AG08396 (cell line): Measurements from ENCODE around the gene DBP.
A peak's percentile ranks its signal among the peaks of the same experiment; 100 is the strongest.
"Not testable (repeated sequence)": the region's sequence is repeated elsewhere in the genome, so short reads cannot be mapped to it uniquely, and the experiment has no call there.

Experiments
- DNase-seq: peaks from one replicate; pipeline ENCODE4 v3.0.0; 2012; ENCODE audit warnings: low spot score, mixed read lengths

Gene DBP

DNA sequence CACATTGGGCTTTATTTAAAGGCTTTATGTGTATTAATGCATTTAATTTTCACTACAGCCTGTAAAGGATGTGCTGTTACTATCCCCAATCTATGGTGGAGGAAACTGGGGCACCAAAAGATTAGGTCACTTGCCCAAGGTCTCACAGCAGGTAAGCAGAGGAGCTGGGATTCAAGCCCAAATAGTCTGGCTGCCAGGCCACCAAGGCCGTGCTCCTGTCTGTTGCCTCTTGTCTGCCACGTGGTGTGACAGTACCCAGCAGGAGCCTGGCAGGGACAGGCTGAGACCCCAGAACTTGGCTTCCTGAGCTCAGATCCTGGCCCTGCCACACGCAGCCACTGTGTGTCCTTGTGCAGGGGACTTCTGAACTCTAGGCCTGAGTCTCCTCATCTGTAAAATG is 31.2 kb upstream of the DBP start:
- no peak for DNase-seq

DNA sequence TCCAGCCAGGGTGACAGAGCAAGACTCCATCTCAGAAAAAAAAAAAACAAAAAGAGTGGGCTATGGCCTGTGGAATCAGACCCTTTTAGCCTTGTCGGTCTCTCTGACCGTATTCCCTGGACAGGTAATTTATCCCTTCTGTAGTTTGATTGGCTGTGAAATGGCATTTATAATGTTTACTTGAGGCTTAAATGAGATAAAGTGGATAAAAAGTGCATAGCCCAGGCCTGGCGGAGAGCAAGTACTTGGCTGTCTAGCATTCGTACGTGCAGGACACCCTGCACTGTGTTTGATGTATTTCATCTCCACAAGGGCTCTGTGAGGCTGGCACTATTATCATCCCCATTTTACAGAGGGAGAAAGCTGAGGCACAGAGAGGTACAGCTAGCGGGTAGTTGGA is 28.6 kb upstream of the DBP start:
- no peak for DNase-seq

DNA sequence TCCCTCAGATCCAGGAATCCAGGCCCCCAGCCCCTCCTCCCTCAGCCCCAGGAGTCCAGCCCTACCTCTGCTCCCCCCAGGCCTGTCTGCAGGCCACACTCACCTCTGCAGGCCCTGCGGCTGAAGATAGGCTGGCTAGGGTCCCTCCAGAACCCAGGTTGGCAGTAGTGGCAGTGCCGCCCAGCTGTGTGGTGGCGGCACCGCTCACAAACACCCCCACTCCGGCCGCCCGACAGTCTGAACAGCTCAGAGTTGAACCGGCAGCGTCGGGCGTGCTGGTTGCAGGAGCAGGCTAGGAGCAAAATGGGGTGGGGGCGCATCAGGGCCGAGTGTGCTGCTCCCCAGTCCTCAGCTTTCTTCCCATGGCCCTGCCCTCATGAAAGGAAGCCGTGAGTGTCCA is 27.3 kb upstream of the DBP start:
- DNase-seq, result no peak

DNA sequence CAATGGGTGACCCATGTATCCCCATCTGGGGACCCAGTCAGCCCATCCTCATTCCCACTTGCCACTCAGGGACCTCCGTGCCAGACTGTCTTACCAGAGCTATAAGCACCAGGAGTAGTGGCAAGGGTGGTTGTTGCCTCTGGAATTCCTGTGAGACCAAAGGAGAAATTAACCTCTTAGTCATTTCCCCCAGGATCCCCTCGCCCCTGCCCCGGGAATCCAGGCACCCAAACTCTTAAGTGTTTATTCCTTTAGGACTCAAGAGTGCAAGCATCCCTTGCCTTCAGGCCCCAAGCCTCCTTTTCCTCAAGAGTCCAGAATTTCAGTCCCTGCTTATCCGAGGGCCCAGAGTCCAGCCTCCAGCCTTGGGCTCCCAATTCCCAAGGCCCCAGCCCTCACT is 26.5 kb upstream of the DBP start:
- DNase-seq, result no peak

DNA sequence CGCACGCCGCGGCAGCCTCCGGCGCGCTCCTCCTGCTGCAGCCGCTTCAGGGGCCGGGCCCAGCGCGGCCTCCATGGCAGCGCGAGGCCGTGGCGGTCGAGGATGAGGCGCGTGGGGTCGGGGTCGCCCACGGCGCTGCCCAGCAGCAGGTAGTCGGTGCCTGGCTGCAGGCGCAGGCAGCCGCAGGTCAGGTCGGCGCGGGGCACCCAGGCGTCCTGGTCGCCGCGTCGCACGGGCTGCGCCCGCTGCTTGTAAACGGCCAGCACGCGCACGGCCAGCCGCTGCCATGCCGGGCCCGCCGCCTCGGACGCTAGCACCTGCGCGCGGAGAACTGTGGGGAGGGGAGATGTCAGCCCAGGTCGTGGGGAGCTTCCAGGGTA is 24.5 kb upstream of the DBP start:
- DNase-seq, result no peak

DNA sequence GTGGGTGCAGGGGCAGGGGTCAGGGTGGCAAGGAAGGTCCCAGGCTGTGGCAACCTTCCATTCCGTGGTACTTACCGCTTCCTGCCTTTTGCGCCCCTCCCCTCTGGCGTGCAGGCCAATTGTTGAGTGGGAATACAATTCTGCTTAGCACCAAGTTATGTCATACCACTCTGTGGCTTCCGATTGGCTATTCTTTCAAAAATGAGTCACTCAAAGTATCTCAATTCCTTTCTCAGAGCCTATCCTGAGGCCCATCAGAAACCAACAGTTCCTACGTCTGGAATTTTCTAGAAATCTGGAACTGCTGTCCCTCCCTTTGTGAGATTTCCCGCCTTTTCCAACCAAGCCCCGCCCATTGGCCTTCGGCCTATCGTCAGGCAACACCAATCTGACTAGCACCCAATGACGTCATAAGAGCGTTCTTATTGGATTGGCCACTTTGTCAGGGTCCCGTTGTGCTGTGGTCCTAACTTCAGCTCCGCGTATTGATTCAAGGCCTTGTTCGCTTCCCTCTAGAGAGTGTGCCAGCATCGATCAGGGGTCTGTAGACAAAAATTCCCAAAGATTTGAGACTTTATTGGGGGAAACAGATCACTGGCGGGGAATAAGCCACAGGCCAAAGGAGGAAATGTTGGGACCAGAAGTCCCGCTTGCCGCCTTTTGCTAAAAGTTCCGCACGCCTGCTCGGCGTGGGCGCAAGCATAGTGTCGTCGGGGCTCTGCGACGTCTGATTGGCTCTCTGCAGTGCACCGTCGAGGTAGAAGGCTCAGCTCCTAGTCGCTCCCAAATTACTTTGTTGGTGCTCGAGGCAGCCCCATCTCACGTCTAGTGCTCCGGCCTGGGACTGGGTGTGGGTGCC is 23.9 kb upstream of the DBP start:
- peak; percentile 93 for DNase-seq

DNA sequence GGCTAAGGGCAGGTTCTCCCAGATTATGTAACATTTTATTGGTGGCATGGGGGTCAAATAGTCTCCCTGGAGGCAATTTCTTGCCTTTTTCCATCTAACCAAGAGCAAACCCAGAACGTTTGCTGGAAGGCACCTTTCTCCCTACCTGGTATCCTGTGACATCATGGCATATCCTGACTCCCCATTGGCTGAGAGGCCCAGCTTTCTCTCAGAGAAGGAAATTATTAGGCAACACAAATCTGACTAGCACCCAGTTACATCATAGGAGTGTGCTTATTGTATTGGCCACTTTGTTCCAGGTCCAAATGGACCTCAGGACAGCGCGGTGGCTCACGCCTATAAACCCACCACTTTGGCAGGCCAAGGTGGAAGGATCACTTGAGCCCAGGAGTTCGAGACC is 22.6 kb upstream of the DBP start:
- no peak for DNase-seq

DNA sequence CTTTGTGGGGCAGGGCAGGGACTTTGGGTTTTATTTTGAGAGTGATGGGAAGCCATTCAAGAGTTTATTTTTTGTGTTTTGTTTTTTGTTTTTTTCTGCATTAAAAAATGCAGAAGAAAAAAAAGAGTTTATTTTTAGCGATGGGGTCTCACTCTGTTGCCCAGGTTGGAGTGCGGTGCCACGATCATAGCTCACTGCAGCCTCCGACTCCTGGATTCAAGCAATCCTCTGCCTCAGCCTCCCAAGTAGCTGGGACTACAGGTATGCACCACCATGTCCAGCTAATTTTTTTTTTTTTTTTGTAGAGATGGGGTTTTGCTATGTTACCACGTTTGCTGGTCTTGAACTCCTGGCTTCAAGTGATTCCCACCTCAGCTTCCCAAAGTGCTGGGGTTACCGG is 21.3 kb upstream of the DBP start:
- DNase-seq, result no peak

DNA sequence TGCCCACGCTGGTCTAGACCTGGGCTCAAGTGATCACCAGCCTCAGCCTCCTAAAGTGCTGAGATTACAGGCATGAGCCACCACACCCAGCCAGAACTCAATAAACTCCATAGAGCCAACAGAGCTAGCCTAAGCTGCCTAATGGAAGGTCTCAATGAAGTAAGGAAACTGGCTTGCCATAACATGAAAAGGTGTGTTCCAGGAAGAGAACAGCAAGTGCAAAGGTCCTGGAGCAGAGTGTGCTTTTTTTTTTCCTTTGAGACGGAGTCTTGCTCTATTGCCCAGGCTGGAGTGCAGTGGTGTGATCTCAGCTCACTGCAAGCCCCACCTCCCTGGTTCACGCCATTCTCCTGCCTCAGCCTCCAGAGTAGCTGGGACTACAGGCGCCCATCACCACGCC is 20.6 kb upstream of the DBP start:
- DNase-seq, result not testable (repeated sequence)

DNA sequence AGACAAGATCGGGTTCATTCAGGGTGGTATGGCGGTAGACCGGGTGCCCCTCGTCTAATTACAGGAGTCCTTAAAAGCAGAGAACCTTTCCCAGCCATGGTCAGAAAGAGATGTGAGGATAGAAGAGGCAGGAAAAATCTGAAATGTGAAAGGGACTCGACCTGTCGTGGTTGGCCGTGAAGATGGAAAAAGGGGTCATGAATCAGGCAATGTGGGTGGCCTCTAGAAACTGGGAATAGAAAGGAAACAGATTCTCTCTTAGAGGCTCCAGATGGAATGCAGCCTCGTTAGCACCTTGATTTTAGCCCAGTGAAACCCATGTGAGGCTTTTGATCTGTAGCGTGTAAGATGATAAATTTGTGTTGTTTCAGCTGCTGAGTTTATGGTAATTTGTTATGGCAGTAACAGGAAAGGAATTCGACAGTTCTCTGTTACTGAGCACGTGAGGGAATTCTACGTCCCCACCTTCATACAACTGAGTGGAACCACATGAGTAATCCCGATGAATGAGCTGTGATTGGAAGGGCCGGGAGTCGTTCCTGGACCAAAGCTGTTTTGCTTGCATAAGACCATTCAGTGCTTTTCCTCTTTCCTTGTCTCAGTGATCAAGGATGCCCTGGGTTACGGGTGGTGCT is 19.8 kb upstream of the DBP start:
- DNase-seq, result peak; percentile 89

DNA sequence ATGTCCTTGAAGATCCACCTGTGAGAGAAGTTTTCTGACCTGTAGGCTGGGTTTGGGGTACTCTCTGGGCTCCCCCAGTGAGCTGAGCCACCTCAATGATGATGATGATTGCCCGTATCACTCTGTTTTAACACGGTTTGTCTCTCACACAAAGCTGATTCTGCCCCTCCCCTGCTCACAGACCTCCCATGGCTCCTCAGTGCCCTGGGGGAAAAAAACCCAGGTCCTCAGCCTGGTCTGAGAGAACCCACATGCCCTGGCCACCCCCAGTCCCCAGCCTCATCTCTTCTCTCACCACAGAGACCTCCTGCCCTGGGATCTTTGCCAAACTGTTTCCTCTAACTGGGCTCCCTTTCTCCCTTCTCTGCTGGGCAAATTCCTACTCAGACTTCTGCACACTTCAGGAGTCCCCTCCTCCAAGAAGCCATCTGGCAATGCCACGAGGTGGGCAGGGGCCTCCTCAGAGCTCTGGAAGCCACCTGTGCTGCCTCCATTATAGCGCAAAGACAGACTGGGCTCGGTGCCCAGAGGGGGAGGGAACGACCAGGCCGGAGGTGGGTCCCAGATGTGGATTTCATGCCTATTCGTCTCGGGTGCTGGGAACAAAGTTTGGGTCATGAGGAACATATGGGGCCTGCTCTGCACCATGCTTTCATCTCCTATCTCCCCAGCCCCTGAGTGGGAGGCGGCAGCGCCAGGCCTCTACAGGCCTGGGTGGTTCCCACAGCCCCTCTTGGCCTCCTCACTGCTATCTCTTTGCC is 17.3 kb upstream of the DBP start:
- no peak for DNase-seq

DNA sequence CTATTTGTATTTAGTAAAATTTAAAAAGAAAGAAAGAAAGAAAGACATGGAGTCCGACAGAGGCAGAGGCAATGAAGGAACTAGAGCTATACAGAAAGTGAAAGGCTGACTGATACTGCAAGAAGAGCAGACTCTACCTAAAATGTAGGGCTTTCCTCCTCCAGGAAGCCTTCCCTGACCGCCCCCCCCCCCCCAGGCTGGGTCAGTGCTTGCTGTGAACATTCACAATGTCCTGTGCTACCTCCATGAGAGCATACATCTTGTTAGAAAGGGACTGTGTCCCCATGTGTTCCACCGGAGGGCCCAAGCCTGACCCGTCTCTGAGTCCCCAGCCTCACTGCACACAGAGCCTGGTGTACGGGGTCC is 14.5 kb upstream of the DBP start:
- no peak for DNase-seq

DNA sequence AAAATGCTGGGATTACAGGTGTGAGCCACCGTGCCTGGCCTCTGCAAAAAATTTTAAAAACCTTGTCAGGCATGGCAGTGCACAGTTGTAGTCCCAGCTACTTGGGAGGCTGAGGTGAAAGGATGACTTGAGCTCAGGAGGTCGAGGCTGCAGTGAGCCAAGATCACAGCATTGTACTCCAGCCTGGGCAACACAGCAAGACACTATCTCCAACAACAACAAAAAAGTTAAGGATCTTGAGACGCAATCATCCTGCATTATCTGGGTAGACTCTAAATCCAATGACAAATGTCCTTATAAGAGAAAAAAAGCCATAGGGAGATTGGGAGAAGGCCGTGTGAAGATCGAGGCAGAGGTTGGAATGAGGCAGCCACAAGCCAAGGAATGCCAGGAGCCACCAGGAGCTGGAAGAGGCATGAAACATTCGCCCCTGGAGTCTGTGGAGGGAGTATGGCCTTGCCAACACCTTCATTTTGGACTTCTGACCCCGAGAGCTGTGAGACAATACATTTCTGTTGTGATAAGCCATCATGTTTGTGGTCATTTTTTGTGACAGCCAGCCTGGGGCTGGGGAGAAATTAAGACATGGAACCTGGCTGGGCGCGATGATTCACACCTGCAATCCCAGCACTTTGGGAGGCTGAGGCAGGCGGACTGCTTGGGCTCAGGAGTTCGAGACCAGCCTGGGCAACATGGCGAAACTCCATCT is 13.9 kb upstream of the DBP start:
- DNase-seq, result no peak

DNA sequence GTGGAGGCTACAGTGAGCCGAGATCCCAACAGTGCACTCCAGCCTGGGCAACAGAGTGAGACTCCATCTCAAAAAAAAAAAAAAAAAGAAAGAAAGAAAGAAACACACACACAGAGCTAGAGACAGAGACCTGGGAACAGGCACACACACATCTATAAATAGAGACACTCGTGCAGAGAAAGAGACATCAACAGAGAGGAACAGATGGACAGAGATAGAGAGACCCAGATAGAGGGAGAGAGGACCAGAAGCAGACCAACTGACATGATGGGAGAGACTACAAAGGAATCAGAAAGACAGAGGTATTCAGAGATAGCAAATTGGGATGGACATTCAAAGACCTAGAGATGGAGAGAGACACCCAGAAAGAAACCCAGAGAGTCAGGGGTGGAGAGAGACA is 11.0 kb upstream of the DBP start:
- DNase-seq, result no peak

DNA sequence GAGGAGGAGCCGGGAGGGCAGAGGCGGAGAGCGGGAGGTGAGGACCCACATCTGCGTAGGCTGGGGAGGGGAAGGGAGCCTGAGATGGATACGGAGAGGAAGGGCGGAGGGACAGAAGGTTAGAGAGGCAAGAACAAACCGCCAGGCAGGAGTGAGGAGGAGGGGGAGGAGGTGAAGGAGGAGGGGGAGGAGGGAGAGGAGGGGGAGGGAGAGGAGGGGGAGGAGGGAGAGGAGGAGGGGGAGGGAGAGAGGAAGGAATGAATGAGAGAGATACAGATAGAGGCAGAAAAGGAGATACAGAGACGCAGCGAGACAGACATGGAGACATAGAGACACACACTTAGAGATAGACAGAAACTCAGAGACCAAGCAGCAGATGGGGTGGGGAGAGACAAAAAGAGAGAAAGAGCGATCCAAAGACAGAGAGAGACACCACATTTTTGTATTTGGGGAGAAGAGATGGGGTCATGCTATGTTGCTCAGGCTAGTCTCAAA is 9.6 kb upstream of the DBP start:
- DNase-seq, result no peak

DNA sequence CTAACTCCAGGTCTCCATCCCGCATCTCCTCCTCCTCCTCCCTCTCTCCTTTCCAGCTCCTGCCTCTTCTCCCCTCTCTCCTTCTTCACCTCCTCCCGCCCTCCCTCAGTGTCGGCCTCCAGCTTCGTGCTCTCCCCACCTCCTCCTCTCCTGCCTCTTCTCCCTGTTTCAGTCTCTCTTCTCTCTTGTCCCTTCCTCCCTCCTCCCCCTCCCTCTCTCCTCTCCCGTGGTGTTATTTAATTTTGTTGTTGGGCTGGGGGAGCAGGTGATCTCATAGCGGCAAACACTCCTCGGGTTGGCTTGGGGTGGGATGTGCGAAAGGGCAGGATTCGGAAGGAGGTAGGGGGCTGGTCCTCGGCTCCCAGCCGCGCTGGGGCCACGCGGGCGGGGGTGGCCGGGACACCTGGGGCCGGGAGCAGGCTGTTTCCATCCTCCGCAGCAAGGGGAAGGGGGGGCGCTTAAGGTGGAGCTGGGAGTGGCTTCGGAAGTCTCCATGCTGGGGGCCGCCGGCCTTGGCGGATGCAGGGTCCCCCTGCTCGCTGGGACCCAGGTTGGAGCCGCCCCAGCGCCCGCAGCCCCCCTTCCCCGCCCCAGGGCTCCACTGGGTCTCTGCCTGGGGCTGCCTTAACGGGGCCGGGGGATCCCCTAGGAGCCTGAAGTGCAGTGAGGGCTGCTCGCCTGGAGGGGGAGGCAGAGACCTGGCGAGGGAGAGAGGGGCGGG is 9.0 kb upstream of the DBP start, which contains the start of gene CA11:
Gene CA11 (minus strand): TSS at position 187 of the 721 bp plus-strand sequence. CDS start 555 bp downstream, outside the sequence.
- peak; percentile 91 for DNase-seq

DNA sequence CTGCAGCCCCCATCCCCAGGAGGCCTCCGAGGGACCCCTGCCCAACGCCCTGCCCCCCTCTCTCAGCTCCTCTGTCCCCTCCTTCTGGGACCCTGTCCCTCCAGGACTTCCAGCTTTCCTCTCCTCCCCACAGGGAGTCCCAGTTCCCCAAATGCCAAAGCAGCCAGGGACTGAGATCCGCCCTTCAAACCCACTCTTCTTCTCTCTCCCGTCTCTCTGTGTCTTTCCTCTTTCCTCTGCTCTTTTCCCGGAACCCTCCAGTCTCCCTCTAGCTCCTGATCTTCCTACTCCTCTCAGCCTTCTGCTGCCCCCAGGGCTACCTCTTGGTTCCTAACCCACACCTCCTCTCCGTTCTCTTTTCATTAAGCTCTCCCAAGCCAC is 8.4 kb upstream of the DBP start:
- DNase-seq, result no peak

DNA sequence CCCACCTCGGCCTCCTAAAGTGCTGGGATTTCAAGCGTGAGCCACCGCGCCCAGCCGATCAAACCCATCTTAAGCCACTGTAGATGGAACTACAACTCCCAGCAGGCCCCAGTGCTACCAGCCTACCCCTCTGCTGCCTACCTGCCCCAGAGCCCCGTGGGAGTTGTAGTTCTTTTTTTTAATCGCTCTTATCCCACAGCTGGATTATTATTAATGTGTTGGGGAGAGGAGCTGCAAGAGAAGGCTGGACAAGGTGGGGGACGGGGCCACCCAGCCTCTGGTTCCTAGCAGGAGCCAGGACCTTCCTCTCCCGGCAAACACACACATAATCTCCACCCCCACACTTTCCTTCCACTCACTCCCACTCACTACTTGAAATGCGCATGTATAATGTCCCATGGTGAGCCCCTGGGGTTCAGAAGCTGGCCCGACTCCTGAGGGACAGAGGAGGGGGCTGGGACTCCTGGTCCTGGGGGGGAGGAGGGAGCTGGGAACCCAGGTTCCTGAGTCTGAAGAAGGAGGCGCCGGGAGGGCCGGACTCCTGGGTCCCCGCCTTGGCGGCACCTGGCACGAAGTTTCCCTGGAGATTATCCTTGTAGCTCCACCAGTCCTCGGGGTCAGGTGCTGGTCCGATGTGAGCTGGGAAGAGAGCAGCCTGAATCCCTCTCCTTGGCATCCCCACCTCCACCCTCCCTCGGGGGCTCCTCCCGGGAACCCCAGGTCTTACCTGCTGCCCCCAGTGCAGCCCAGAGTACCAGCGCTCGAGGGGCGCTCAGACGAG is 7.8 kb upstream of the DBP start:
- peak; percentile 74 for DNase-seq

DNA sequence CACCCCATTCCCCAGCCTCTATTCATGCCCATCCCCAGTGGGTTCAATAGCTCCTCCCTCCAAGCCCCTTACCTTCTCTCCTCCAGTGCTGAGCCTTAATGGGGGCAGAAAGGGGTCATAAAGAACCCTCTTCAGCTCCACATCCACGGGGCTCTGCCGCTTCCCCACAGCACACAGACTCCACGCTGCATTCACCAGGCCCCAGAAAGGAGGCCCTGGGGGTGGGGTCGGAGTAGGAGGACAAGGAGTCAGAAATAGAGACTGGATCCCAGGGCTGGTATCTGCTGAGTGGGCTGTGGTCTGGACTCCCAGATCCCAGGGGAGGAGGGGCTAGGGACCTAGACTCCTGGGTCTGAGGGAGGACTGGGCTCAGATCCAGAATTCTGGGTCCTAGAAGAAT is 7.2 kb upstream of the DBP start:
- DNase-seq, result no peak

DNA sequence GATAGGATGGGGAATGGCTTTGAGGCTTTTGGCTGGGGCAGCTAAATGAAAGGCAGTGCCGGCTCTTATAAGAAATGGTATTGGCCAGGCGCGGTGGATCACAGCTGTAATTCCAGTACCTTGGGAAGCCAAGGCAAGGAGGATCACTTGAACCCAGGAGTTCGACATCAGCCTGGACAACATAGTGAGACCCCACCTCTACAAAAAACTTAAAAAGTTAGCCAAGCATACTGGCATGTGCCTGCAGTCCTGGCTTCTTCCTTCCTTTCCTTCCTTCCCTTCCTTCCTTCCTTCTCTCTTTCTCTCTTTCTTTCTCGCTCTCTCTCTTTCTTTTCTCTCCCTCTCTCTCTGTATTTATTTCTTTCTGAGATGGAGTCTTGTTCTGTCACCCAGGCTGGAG is 5.7 kb upstream of the DBP start:
- no peak for DNase-seq

DNA sequence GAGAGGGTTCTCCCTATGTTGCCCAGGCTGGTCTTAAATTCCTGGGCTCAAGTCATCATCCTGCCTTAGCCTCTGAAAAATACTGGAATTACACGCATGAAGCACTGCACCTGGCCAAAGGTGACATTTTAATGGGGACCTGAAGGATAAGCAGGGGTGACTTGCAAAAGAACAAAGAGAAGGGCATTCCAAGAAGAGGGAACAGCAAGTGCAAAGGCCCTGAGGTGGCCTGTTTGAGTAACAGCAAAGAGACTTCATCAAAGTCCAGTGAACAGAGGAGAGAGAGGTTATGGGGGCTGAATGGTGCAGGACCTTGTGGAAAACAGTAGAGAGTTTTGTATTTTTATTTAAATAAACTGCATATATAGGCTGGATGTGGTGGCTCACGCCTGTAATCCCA is 4.7 kb upstream of the DBP start:
- no peak for DNase-seq
